Measurements from ENCODE around the gene TRMO.
A peak's percentile ranks its signal among the peaks of the same experiment; 100 is the strongest.

TRMO gene

GRCh38 chr9:97921959-97922724 is at the start of gene TRMO (continued):
- TF ChIP-seq ZNF707 (tag by site-specific recombination; IDR thresholded peaks at IDR 0.05) (0 out of 2 replicates have a peak, but pooled peaks have one; percentile 38), ZBTB21 (tag by site-specific recombination; IDR thresholded peaks at IDR 0.05) (peak; percentile 100), ATF2 (tag by site-specific recombination; IDR thresholded peaks at IDR 0.05; ENCODE audit: low read depth) (peak; percentile 100), ZNF513 (tag by site-specific recombination; IDR thresholded peaks at IDR 0.05) (0 out of 2 replicates have a peak, but pooled peaks have one; percentile 39), YY1 (tag by site-specific recombination; IDR thresholded peaks at IDR 0.05) (peak; percentile 81), ZNF580 (tag by site-specific recombination; IDR thresholded peaks at IDR 0.05) (peak; percentile 93), ZSCAN4 (tag by site-specific recombination; IDR thresholded peaks at IDR 0.05) (peak; percentile 68), ZNF280C (tag by site-specific recombination; IDR thresholded peaks at IDR 0.05) (no peak), ZNF391 (tag by site-specific recombination; IDR thresholded peaks at IDR 0.05; ENCODE audit: borderline replicate concordance, low read depth) (peak; percentile 98; the same call in 1 of the 2 replicates), ZNF324 (tag by site-specific recombination; IDR thresholded peaks at IDR 0.05) (peak; percentile 99), ZNF335 (tag by site-specific recombination; conservative IDR thresholded peaks at IDR 0.05) (peak; percentile 91), SP2 (tag by site-specific recombination; IDR thresholded peaks at IDR 0.05) (peak; percentile 76), ZNF626 (tag by site-specific recombination; IDR thresholded peaks at IDR 0.05) (no peak), ZNF239 (tag by site-specific recombination; IDR thresholded peaks at IDR 0.05) (peak; percentile 81; the same call in 1 of the 2 replicates), ZBTB10 (tag by site-specific recombination; IDR thresholded peaks at IDR 0.05) (peak; percentile 46; the same call in 1 of the 2 replicates), ZNF426 (tag by site-specific recombination; IDR thresholded peaks at IDR 0.05) (no peak), ZBTB49 (tag by site-specific recombination; IDR thresholded peaks at IDR 0.05; ENCODE audit: low read depth) (no peak), ZNF148 (tag by site-specific recombination; IDR thresholded peaks at IDR 0.05; ENCODE audit: borderline replicate concordance) (peak; percentile 52; the same call in 1 of the 2 replicates), KLF7 (tag by site-specific recombination; IDR thresholded peaks at IDR 0.05; ENCODE audit: borderline replicate concordance) (peak; percentile 81; the same call in 1 of the 2 replicates), KLF9 (tag by site-specific recombination; IDR thresholded peaks at IDR 0.05; ENCODE audit: low read depth) (peak; percentile 56; the same call in 1 of the 2 replicates), ZNF692 (tag by site-specific recombination; IDR thresholded peaks at IDR 0.05) (peak; percentile 91)

All from HEK293 (cell line).